Measurements from ENCODE around the gene MUC20. TPM values are rescaled to one million over a fixed set of nuclear protein-coding genes. Genes with fewer than 3 reads are reported as not detected.
"Not testable (repeated sequence)": the region's sequence is repeated elsewhere in the genome, so short reads cannot be mapped to it uniquely, and the experiment has no call there.

The MUC20 gene
- total and polyA plus RNA-seq, 2 of the 8 experiments (the other 6 are each of a cell fraction or from before 2014, with no cell fraction given): 0.24 to 0.26 TPM

GRCh38 chr3:195719514-195720254 lies 1.1 kb upstream of the MUC20 start:
- not testable (repeated sequence) for H3K27ac ChIP-seq (ENCODE audit: low read depth, low read length); FAIRE-seq; H4K5ac ChIP-seq (ENCODE audit: insufficient read length, low read depth, low read length); H3K23ac ChIP-seq (ENCODE audit: insufficient read length); H3K36me3 ChIP-seq (ENCODE audit: control insufficient read depth in 2 of 4, insufficient read depth in 4 of 4, low read length in 3 of 4); H3K4ac ChIP-seq (replicated peaks; ENCODE audit: insufficient read length, low read depth, low read length); H2BK120ac ChIP-seq (replicated peaks; ENCODE audit: low read depth, low read length); H3K56ac ChIP-seq (replicated peaks; ENCODE audit: insufficient read length, low read depth, low read length); H3K4me3 ChIP-seq (ENCODE audit: extremely low read depth in 1 of 4, insufficient read depth in 2 of 4, low read depth in 3 of 4, low read length in 4 of 4); H3K23me2 ChIP-seq (ENCODE audit: low read depth, low read length); H3K79me2 ChIP-seq (ENCODE audit: control insufficient read depth in 1 of 2, insufficient read depth in 2 of 2, low read length in 2 of 2); H4K20me1 ChIP-seq (replicated peaks in 1 of 2; ENCODE audit: control insufficient read depth in 1 of 2, insufficient read depth in 2 of 2, low read length in 2 of 2); H3K4me1 ChIP-seq (replicated peaks in 1 of 4; ENCODE audit: control insufficient read depth in 3 of 4, insufficient read depth in 4 of 4, low read length in 3 of 4); H2AK5ac ChIP-seq (ENCODE audit: low read depth, low read length); H2BK12ac ChIP-seq (ENCODE audit: low read depth, low read length); DNase-seq (ENCODE audit: low read depth in 1 of 2, low spot score in 2 of 2); H4K91ac ChIP-seq (replicated peaks; ENCODE audit: insufficient read length, low read length); H3K27me3 ChIP-seq (replicated peaks in 1 of 4; ENCODE audit: control insufficient read depth in 3 of 4, extremely low read depth in 1 of 4, insufficient read depth in 3 of 4, low read length in 3 of 4); H2AFZ ChIP-seq (ENCODE audit: low read length); H4K8ac ChIP-seq (ENCODE audit: extremely low read depth, insufficient read depth, low read length); H3K79me1 ChIP-seq (ENCODE audit: low read depth, low read length); H2BK15ac ChIP-seq (ENCODE audit: low read length); H3K9ac ChIP-seq (replicated peaks in 1 of 4; ENCODE audit: extremely low read depth in 1 of 4, low read depth in 3 of 4, low read length in 3 of 4); H3K14ac ChIP-seq (ENCODE audit: insufficient read length); H2BK5ac ChIP-seq (ENCODE audit: low read depth, low read length); H3K18ac ChIP-seq (ENCODE audit: extremely low read depth, low read length); H2BK20ac ChIP-seq (ENCODE audit: low read length); H3K4me2 ChIP-seq (ENCODE audit: insufficient read depth in 1 of 2, low read depth in 2 of 2, low read length in 2 of 2); H3K9me3 ChIP-seq (ENCODE audit: insufficient read depth in 2 of 2, low read depth in 1 of 2, low read length in 1 of 2)
- WGBS, 2 experiments (ENCODE audit: extremely low coverage in 1 of 2, insufficient coverage in 1 of 2, insufficient read length in 1 of 2, insufficient replicate concordance in 2 of 2, low coverage in 1 of 2, low lambda C conversion rate in 2 of 2, missing lambda C conversion rate in 1 of 2): 85% methylated on average over 16 of the region's 16 CpGs; no CpG with 5 or more reads in 1 of the 2 experiments
- CTCF ChIA-PET (ENCODE audit: partially characterized antibody): interaction anchor here (0.7 to 2.5 kb wide), 6 partner anchors 11 to 143 kb away, joined by 3 to 10 read pairs (median 5); no protein-coding TSS in a partner anchor
- POLR2A ChIA-PET (ENCODE audit: partially characterized antibody): interaction anchor here (1.2 to 1.5 kb wide), 3 partner anchors 15 to 86 kb away, joined by 4 to 5 read pairs (median 4); no protein-coding TSS in a partner anchor

Measured in H1 (cell line).